HL-60 (cell line): ENCODE measurements around the gene CCDC69.

Experiments
- GABPA ChIP-seq: IDR thresholded peaks from 2 replicates; pipeline ENCODE4 v1.6.1; 2012; ENCODE audit warnings: low read depth
- POLR2AphosphoS5 ChIP-seq: IDR thresholded peaks from 2 replicates; pipeline ENCODE4 v1.6.1; 2012; ENCODE audit warnings: low read depth
- REST ChIP-seq: IDR thresholded peaks from 2 replicates; pipeline ENCODE4 v1.6.1; 2012; ENCODE audit warnings: low read depth; ENCODE audit not compliant: insufficient replicate concordance
- SPI1 ChIP-seq: IDR thresholded peaks from 2 replicates; pipeline ENCODE4 v1.6.1; 2012; ENCODE audit warnings: low read depth, mild to moderate bottlenecking, borderline replicate concordance
- TF ChIP-seq, protein P1 (sequence below): IDR thresholded peaks from one replicate; pipeline ENCODE4 v1.5.1; 2011; ENCODE audit warnings: low read length, control low read depth, inconsistent platforms; ENCODE audit not compliant: insufficient read depth

DNA sequence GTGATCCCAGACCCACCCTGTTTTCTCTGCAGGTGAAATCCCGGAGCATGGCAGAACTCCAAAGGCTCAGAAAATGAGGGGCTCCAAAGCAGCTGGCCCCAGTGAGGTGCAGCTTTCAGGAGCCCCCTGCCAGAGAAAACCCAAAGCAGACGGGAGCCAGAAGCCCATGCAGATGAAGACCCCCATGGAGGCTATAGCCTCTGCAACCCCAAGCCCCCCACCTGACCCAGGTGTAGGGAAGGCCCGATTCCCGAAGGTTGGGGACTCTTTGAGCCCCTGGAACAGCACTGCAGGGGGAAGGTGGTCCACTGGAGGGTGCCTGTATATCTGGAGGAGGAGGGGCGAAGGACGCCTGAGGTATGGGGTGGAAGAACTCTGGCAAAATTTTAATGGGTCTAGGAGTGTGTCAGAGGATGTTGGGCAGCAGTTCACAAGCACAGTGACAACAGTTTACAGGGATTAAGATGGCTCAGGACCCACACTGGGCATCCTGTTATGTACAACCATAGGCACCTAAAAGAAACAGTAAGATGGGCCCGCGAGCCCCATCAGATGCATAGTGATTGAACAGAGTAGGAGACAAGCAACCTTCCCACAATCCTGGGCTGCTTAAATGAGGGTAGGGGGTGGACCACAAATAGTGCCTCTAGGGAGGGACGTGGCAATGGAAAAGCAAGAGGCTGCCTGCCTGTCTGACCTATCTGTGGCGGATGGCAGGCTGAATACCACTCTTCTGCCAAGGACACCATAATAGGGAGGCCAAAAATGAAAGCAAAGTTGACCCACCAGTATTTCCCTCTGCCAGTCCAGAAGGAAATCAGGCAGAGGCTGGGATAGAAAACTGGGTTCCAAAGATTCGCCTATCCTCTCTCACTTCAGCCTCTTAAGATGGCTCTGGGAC lies 49.9 kb downstream of the CCDC69 start:
- TF ChIP-seq GABPA (no peak), POLR2AphosphoS5 (no peak), REST (no peak), SPI1 (no peak)
- TF ChIP-seq, protein P1, sequence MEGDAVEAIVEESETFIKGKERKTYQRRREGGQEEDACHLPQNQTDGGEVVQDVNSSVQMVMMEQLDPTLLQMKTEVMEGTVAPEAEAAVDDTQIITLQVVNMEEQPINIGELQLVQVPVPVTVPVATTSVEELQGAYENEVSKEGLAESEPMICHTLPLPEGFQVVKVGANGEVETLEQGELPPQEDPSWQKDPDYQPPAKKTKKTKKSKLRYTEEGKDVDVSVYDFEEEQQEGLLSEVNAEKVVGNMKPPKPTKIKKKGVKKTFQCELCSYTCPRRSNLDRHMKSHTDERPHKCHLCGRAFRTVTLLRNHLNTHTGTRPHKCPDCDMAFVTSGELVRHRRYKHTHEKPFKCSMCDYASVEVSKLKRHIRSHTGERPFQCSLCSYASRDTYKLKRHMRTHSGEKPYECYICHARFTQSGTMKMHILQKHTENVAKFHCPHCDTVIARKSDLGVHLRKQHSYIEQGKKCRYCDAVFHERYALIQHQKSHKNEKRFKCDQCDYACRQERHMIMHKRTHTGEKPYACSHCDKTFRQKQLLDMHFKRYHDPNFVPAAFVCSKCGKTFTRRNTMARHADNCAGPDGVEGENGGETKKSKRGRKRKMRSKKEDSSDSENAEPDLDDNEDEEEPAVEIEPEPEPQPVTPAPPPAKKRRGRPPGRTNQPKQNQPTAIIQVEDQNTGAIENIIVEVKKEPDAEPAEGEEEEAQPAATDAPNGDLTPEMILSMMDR = no peak
